Neural crest cell (in vitro differentiated cells): ENCODE results near the gene CDKN2B-AS1. TPM values are rescaled to one million over a fixed set of nuclear protein-coding genes. Genes with fewer than 3 reads are reported as not detected.

Experiments
- DNase-seq: peaks from one replicate; pipeline ENCODE4 v3.0.0; 2021; ENCODE audit warnings: low read depth, mixed read lengths, low spot score
- H3K27ac Mint-ChIP-seq: one replicate; pipeline ENCODE4 v1.8.0; 2021; ENCODE audit warnings: mild to moderate bottlenecking, mixed read lengths; ENCODE audit not compliant: unreplicated experiment
- H3K27me3 Mint-ChIP-seq: 2 replicates; pipeline ENCODE4 v1.8.0; 2021; ENCODE audit warnings: low read depth, mild to moderate bottlenecking, mixed read lengths
- H3K36me3 Mint-ChIP-seq: 2 replicates; pipeline ENCODE4 v1.8.0; 2021; ENCODE audit warnings: low read depth, mild to moderate bottlenecking, mixed read lengths
- H3K4me1 Mint-ChIP-seq: 2 replicates; pipeline ENCODE4 v1.8.0; 2021; ENCODE audit warnings: mixed read lengths
- H3K4me3 Mint-ChIP-seq: one replicate; pipeline ENCODE4 v1.8.0; 2021; ENCODE audit warnings: mild to moderate bottlenecking, mixed read lengths
- H3K9me3 Mint-ChIP-seq: 2 replicates; pipeline ENCODE4 v1.8.0; 2021; ENCODE audit warnings: mixed read lengths
- CTCF ChIP-seq: fragments of 200-600 bp; sonication (generic); conservative IDR thresholded peaks from 2 replicates; pipeline ENCODE4 v1.5.0; 2021; ENCODE audit warnings: antibody characterized with exemption, mild to moderate bottlenecking
- total RNA-seq: library from RNA; stranded (reverse); gene quantifications from 2 replicates; pipeline ENCODE4 v1.2.1, GENCODE V29; 2021

The CDKN2B-AS1 gene
- total RNA-seq, 1 donor from 2014 or later = 0.21 TPM

GRCh38 chr9:22010866-22011625 is 16.5 kb downstream of the CDKN2B-AS1 start:
- Mint-ChIP-seq H3K27ac (no peak overlapping the region), H3K9me3 (no peaks in the 10 kb centered on the region), H3K4me3 (peak overlapping the region; percentile 67), H3K36me3 (no peaks in the 10 kb centered on the region), H3K4me1 (peaks cover 9% of the 10 kb centered on the region), H3K27me3 (peaks cover 71% of the 10 kb centered on the region)
- TF ChIP-seq CTCF = no peak
- DNase-seq = peak; percentile 71

GRCh38 chr9:22022396-22022795 is 27.8 kb downstream of the CDKN2B-AS1 start:
- Mint-ChIP-seq H3K9me3 (peaks cover 4% of the 10 kb centered on the region), H3K4me1 (no peaks in the 10 kb centered on the region), H3K27ac (no peak overlapping the region), H3K36me3 (no peaks in the 10 kb centered on the region), H3K27me3 (peaks cover 52% of the 10 kb centered on the region), H3K4me3 (no peak overlapping the region)
- TF ChIP-seq CTCF = no peak
- DNase-seq = no peak

- Mint-ChIP-seq H3K27me3 (peaks cover 25% of the 10 kb centered on the region), H3K36me3 (no peaks in the 10 kb centered on the region), H3K4me3 (no peak overlapping the region), H3K9me3 (peaks cover 3% of the 10 kb centered on the region), H3K4me1 (peaks cover 6% of the 10 kb centered on the region), H3K27ac (no peak overlapping the region)
- TF ChIP-seq CTCF = no peak
- DNase-seq = no peak
Observed at GRCh38 chr9:22026696-22027095, 32.1 kb downstream of the CDKN2B-AS1 start.

- DNase-seq = no peak
- Mint-ChIP-seq H3K4me1 (peaks cover 6% of the 10 kb centered on the region), H3K9me3 (no peaks in the 10 kb centered on the region), H3K27ac (no peak overlapping the region), H3K27me3 (peaks cover 13% of the 10 kb centered on the region), H3K4me3 (no peak overlapping the region), H3K36me3 (no peaks in the 10 kb centered on the region)
- no peak for TF ChIP-seq CTCF
Observed at GRCh38 chr9:22028394-22028793, 33.8 kb downstream of the CDKN2B-AS1 start.

- Mint-ChIP-seq H3K9me3 (no peaks in the 10 kb centered on the region), H3K36me3 (no peaks in the 10 kb centered on the region), H3K4me1 (peaks cover 6% of the 10 kb centered on the region), H3K27me3 (peaks cover 10% of the 10 kb centered on the region), H3K4me3 (no peak overlapping the region), H3K27ac (no peak overlapping the region)
- TF ChIP-seq CTCF = no peak
- DNase-seq = no peak
Observed at GRCh38 chr9:22029231-22029630, 34.6 kb downstream of the CDKN2B-AS1 start.
